ENCODE results near the gene KLHL35.

The KLHL35 gene

GRCh38 chr11:75434051-75434450, 1.0 kb upstream of the KLHL35 start:
- Histone ChIP-seq H3K36me3 (ENCODE audit: control insufficient read depth, insufficient read depth, low read length) (no peaks in the 10 kb centered on the region), H3K4me3 (ENCODE audit: low read length) (no peak overlapping the region), H3K9ac (ENCODE audit: low read length) (no peak overlapping the region), H3K27me3 (ENCODE audit: control insufficient read depth, insufficient read depth, low read length) (peaks cover 37% of the 10 kb centered on the region), H3K4me1 (ENCODE audit: control insufficient read depth, insufficient read depth, low read length) (no peaks in the 10 kb centered on the region), H3K27ac (ENCODE audit: low read depth, low read length) (no peak overlapping the region)

- H3K9ac ChIP-seq (ENCODE audit: low read length), result no peak overlapping the region
These were observed 440 bp upstream of the KLHL35 start for GRCh38 chr11:75433443-75433842.

GRCh38 chr11:75431533-75432525, 1.2 kb downstream of the KLHL35 start:
- Histone ChIP-seq H3K27me3 (ENCODE audit: control insufficient read depth, insufficient read depth, low read length) (peaks cover 39% of the 10 kb centered on the region), H3K27ac (ENCODE audit: low read depth, low read length) (no peak overlapping the region), H3K4me1 (ENCODE audit: control insufficient read depth, insufficient read depth, low read length) (no peaks in the 10 kb centered on the region), H3K9ac (ENCODE audit: low read length) (no peak overlapping the region), H3K36me3 (ENCODE audit: control insufficient read depth, insufficient read depth, low read length) (no peaks in the 10 kb centered on the region), H3K4me3 (ENCODE audit: low read length) (no peak overlapping the region)

More at GRCh38 chr11:75433443-75433842, 440 bp upstream of the KLHL35 start:
- Histone ChIP-seq H3K27ac (ENCODE audit: low read depth, low read length) (no peak overlapping the region), H3K36me3 (ENCODE audit: control insufficient read depth, insufficient read depth, low read length) (no peaks in the 10 kb centered on the region), H3K27me3 (ENCODE audit: control insufficient read depth, insufficient read depth, low read length) (peaks cover 39% of the 10 kb centered on the region), H3K4me1 (ENCODE audit: control insufficient read depth, insufficient read depth, low read length) (no peaks in the 10 kb centered on the region), H3K4me3 (ENCODE audit: low read length) (no peak overlapping the region)

- Histone ChIP-seq H3K9ac (ENCODE audit: low read length) (no peak overlapping the region), H3K4me3 (ENCODE audit: low read length) (peak overlapping the region; percentile 67), H3K27me3 (ENCODE audit: control insufficient read depth, insufficient read depth, low read length) (peaks cover 39% of the 10 kb centered on the region), H3K27ac (ENCODE audit: low read depth, low read length) (no peak overlapping the region), H3K36me3 (ENCODE audit: control insufficient read depth, insufficient read depth, low read length) (no peaks in the 10 kb centered on the region), H3K4me1 (ENCODE audit: control insufficient read depth, insufficient read depth, low read length) (no peaks in the 10 kb centered on the region)
These were observed 2.1 kb downstream of the KLHL35 start for GRCh38 chr11:75430714-75431532.

GRCh38 chr11:75429902-75430713, 2.9 kb downstream of the KLHL35 start:
- peaks cover 39% of the 10 kb centered on the region for H3K27me3 ChIP-seq (ENCODE audit: control insufficient read depth, insufficient read depth, low read length)
- no peak overlapping the region for H3K27ac ChIP-seq (ENCODE audit: low read depth, low read length)
- peak overlapping the region; percentile 67 for H3K4me3 ChIP-seq (ENCODE audit: low read length)
- H3K4me1 ChIP-seq (ENCODE audit: control insufficient read depth, insufficient read depth, low read length), result no peaks in the 10 kb centered on the region
- H3K36me3 ChIP-seq (ENCODE audit: control insufficient read depth, insufficient read depth, low read length), result no peaks in the 10 kb centered on the region
- H3K9ac ChIP-seq (ENCODE audit: low read length), result no peak overlapping the region

- H3K27me3 ChIP-seq (ENCODE audit: control insufficient read depth, insufficient read depth, low read length), result peaks cover 39% of the 10 kb centered on the region
- peak overlapping the region; percentile 43 for H3K4me3 ChIP-seq (ENCODE audit: low read length)
- H3K27ac ChIP-seq (ENCODE audit: low read depth, low read length), result no peak overlapping the region
- no peak overlapping the region for H3K9ac ChIP-seq (ENCODE audit: low read length)
- H3K36me3 ChIP-seq (ENCODE audit: control insufficient read depth, insufficient read depth, low read length), result no peaks in the 10 kb centered on the region
- no peaks in the 10 kb centered on the region for H3K4me1 ChIP-seq (ENCODE audit: control insufficient read depth, insufficient read depth, low read length)
These were observed 3.4 kb downstream of the KLHL35 start for GRCh38 chr11:75429641-75429901.

GRCh38 chr11:75428989-75429640, 3.9 kb downstream of the KLHL35 start:
- peaks cover 39% of the 10 kb centered on the region for H3K27me3 ChIP-seq (ENCODE audit: control insufficient read depth, insufficient read depth, low read length)
- no peak overlapping the region for H3K27ac ChIP-seq (ENCODE audit: low read depth, low read length)
- no peaks in the 10 kb centered on the region for H3K36me3 ChIP-seq (ENCODE audit: control insufficient read depth, insufficient read depth, low read length)
- H3K4me1 ChIP-seq (ENCODE audit: control insufficient read depth, insufficient read depth, low read length), result no peaks in the 10 kb centered on the region
- H3K9ac ChIP-seq (ENCODE audit: low read length), result no peak overlapping the region
- no peak overlapping the region for H3K4me3 ChIP-seq (ENCODE audit: low read length)

GRCh38 chr11:75428281-75428724, 4.7 kb downstream of the KLHL35 start:
- Histone ChIP-seq H3K36me3 (ENCODE audit: control insufficient read depth, insufficient read depth, low read length) (no peaks in the 10 kb centered on the region), H3K4me3 (ENCODE audit: low read length) (peak overlapping the region; percentile 65), H3K27me3 (ENCODE audit: control insufficient read depth, insufficient read depth, low read length) (peaks cover 38% of the 10 kb centered on the region), H3K9ac (ENCODE audit: low read length) (no peak overlapping the region), H3K27ac (ENCODE audit: low read depth, low read length) (no peak overlapping the region), H3K4me1 (ENCODE audit: control insufficient read depth, insufficient read depth, low read length) (no peaks in the 10 kb centered on the region)

GRCh38 chr11:75427181-75427580, 5.8 kb downstream of the KLHL35 start:
- Histone ChIP-seq H3K4me1 (ENCODE audit: control insufficient read depth, insufficient read depth, low read length) (no peaks in the 10 kb centered on the region), H3K27ac (ENCODE audit: low read depth, low read length) (no peak overlapping the region), H3K4me3 (ENCODE audit: low read length) (no peak overlapping the region), H3K27me3 (ENCODE audit: control insufficient read depth, insufficient read depth, low read length) (peaks cover 27% of the 10 kb centered on the region), H3K36me3 (ENCODE audit: control insufficient read depth, insufficient read depth, low read length) (no peaks in the 10 kb centered on the region), H3K9ac (ENCODE audit: low read length) (no peak overlapping the region)

GRCh38 chr11:75426720-75427086, 6.3 kb downstream of the KLHL35 start:
- Histone ChIP-seq H3K9ac (ENCODE audit: low read length) (no peak overlapping the region), H3K27ac (ENCODE audit: low read depth, low read length) (no peak overlapping the region), H3K4me3 (ENCODE audit: low read length) (no peak overlapping the region), H3K4me1 (ENCODE audit: control insufficient read depth, insufficient read depth, low read length) (no peaks in the 10 kb centered on the region), H3K27me3 (ENCODE audit: control insufficient read depth, insufficient read depth, low read length) (peaks cover 23% of the 10 kb centered on the region), H3K36me3 (ENCODE audit: control insufficient read depth, insufficient read depth, low read length) (no peaks in the 10 kb centered on the region)

GRCh38 chr11:75425422-75425821, 7.6 kb downstream of the KLHL35 start:
- Histone ChIP-seq H3K4me1 (ENCODE audit: control insufficient read depth, insufficient read depth, low read length) (no peaks in the 10 kb centered on the region), H3K36me3 (ENCODE audit: control insufficient read depth, insufficient read depth, low read length) (no peaks in the 10 kb centered on the region), H3K27ac (ENCODE audit: low read depth, low read length) (no peak overlapping the region), H3K9ac (ENCODE audit: low read length) (no peak overlapping the region), H3K4me3 (ENCODE audit: low read length) (no peak overlapping the region), H3K27me3 (ENCODE audit: control insufficient read depth, insufficient read depth, low read length) (peaks cover 10% of the 10 kb centered on the region)
